Measurements from ENCODE around the gene NPIPB8.
"Not testable (repeated sequence)": the region's sequence is repeated elsewhere in the genome, so short reads cannot be mapped to it uniquely, and the experiment has no call there.

Gene NPIPB8

DNA sequence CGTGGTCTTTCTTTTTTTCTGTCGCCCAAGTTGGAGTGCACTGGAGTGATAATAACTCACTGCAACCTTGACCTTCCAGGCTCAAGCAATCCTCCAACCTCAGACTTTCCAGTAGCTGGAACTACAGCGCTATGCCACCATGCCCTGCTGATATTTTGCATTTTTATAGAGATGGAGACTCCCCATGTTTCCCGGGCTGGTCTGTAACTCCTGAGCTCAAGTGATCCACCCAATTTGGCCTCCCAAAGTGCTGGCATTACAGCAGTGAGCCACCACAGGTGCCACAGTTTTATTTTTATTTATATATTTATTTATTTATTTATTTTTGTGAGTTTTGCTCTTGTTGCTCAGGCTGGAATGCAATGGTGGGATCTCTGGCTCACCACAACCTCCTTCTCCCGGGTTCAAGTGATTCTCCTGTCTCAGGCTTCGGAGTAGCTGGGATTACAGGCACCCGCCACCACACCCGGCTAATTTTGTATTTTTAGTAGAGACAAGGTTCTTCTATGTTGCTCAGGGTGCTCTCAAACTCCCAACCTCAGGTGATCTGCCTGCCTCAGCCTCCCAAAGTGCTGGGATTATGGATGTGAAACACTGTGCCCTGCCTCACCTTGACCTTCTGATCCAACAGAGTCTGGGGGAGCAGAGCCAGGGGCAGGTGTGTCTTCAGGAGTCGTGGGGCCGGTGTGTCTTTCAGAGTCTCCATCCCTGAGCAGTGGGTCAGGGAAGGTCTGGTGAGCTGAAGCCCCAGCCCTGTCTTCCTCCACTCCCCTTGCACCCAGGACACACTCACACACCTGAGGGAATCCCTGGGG lies 30.0 kb upstream of the NPIPB8 start:
- not testable (repeated sequence) for DNase-seq

- DNase-seq = not testable (repeated sequence)
These were observed 29.4 kb upstream of the NPIPB8 start for GRCh38 chr16:28608496-28608808.

GRCh38 chr16:28608867-28609596 lies 28.8 kb upstream of the NPIPB8 start:
- DNase-seq = not testable (repeated sequence)

DNA sequence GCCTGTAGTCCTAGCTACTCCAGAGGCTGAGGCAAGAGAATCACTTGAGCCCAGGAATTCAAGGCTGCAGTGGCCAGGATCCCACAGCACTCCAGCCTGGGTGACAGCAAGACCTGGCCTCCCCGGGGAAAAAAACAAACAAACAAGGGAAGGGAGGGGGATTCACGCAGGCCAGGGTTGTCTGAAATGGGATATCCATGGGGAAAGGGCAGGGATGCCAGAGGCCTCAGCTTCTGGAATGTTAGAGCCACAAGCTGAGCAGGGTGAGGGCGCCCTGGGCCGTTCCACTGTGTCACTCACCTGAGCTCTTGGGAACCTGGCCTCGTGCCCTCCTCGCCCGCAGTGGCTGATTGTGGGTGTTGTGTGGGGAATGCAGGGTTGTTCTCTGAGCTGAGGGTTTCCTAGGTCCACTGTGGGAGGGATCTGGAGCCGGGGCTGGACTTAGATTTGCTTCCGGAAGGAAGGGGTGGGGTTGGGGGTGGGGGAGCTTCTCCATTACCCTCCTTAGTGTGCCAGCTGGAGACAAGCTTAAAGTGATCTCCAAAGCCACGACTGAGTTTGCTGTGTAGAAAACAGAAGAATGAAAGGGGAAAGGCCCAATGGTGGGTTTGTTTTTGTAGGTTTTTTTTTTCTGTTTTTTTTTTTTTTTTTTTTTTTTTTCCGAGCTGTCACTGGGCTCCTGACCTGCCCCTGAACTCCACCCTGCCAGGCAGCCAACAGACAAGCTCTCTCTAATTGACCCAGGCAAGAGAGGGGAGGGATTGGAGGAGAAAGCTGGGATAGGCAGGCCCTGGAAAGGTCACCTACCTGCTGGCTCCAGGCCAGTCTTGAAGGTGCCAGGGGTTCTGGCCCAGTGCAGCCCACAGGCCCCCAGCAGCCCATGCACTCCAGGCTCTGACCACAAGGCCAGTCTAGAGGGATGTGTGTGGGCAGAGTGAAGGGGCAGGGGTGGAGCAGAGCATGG lies 28.0 kb upstream of the NPIPB8 start, which contains the start of gene SULT1A1:
TSS of gene SULT1A1 (minus strand) at position 414 of the 964 bp plus-strand sequence. CDS start 1,189 bp downstream, outside the sequence.
- no peak for DNase-seq

DNA sequence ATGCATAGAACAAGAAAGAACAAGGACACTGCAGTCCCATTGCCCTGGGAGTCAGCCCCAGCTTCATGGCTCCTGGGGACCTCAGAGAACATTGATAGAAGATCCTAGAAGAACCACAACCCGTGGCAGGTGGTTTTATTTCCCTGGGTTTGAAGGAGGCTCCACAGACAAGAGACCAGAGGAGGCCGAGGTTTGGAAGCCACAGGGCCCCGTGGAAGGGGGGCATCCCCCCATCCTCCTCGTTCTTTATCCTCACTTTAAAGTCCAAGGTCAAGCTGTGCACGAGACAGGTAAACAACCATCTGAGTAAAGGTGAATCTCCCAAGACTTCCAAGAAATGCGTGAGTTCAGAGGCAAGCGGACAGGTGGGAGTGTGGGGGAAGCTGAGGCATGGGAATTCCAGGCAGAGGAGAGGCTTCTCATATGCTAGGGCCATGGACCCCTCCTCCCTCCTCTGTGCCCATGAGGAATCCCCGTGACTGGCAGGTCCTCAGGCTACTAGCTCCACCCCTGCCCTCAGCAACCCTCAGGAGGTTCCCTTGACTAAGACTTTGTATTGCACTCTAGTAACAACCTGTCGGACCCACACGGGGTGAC lies 27.2 kb upstream of the NPIPB8 start:
- DNase-seq = no peak

DNA sequence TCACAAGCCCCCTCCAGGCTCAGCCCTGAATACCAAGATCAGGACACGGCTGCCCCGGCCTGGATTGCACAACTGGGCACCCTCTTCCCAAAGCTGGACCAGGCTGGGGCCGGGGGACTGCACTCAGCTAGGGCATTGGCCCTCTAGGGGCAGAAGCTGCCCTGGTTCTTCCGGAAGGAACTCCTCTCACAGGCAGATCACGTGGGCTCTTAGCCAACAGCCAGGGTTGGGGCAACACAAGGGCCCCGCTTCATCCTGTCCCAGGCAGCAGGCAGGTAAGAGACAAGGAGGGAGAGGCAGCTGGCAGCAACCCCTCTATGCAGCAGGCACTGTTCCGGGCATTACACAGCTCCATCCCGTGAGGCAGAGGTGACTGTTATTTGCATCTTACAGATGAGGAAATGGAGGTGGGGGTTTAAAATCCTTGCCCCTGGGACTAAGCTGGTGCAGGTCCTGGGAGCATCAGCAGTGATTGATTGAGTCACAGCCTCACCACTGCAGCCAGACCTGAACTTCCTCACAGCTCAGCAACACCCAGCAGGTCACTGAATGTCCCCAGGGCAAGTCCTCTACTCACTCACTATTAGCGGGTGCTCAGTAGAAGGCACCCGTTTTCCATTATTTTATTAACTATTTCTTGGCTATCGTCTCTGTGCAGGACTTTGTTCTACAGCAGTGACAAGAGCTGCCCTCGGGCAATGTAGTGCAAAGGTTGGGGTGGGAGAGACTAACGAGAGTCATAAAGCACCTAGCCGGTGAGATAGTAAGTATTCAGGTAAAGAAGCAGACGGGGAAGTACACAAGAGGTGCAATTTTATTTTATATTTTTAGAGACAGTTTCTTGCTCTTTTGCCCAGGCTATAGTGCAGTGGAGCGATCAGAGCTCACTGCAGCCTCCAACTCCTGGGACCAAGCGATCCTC lies 25.2 kb upstream of the NPIPB8 start:
- not testable (repeated sequence) for DNase-seq

GRCh38 chr16:28613912-28614311 lies 24.0 kb upstream of the NPIPB8 start:
- not testable (repeated sequence) for DNase-seq

DNA sequence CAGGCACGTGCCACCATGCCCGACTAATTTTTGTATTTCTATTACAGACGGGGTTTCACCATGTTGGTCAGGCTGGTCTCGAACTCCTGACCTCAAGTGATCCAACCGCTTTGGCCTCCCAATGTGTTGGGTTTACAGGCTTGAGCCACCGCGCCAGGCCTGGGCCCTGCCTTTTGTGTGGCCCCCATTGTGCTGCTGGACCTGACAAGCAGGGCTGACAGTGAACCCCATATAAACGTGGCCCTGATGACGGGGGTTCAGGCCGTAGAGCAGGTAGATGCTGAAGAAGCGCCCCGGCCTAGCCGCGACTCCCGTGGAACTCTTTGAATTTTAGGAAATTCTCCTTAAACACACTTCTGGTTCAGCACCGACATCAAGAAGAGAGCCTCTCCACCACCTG lies 23.3 kb upstream of the NPIPB8 start:
- not testable (repeated sequence) for DNase-seq

DNA sequence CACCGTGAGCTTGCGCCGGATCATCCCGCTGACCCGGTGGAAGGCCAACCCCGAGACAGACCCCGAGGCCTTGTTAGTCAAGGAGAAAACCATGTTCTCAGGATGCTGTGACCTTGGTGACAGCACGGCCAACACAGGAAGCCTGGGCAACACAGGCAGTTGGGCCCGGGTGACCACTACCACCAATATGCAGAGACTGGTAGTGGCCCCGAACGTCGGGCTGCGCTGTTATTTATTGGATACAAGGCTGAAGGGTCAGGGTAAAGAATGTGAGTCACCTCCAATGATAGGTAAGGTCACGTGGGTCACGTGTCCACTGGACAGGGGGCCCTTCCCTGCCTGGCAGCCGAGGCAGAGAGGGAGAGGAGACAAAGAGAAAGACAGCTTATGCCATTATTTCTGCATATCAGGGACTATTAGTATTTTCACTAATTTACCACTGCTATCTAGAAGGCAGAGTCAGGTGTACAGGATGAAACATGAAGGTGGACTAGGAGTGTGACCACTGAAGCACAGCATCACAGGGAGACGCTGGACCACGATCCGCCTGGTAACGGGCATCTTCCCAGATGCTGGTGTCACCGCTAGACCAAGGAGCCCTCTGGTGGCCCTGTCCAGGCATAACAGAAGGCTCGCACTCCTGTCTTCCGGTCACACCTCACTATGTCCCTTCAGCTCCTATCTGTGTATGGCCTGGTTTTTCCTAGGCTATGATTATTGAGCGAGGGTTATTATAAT lies 22.2 kb upstream of the NPIPB8 start:
- peak; percentile 20 for DNase-seq

- not testable (repeated sequence) for DNase-seq
These were observed 21.7 kb upstream of the NPIPB8 start for GRCh38 chr16:28616224-28616577.

GRCh38 chr16:28616636-28617035 lies 21.2 kb upstream of the NPIPB8 start:
- DNase-seq = no peak

GRCh38 chr16:28617874-28618273 lies 20.0 kb upstream of the NPIPB8 start:
- no peak for DNase-seq

DNA sequence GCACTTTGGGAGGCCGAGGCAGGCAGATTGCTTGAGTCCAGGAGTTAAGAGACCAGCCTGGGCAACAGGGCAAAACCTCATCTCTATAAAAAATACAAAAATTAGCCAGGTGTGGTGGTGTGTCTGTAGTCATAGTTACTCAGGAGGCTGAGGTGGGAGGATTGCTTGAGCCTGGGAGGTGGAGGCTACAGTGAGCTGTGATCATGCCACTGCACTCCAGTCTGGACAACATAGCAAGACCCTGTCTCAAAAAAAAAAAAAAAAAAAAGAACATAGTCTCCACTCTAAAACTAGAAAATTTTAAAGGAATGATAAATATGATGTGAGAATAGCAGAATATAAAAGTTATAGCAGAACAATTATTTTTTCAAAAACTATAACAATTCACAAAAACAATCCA lies 17.5 kb upstream of the NPIPB8 start:
- not testable (repeated sequence) for DNase-seq

- DNase-seq = no peak
These were observed 16.2 kb upstream of the NPIPB8 start for GRCh38 chr16:28621481-28622155.

- not testable (repeated sequence) for DNase-seq
These were observed 15.2 kb upstream of the NPIPB8 start for GRCh38 chr16:28622532-28623171.

- peak; percentile 43 for DNase-seq
These were observed 14.6 kb upstream of the NPIPB8 start for GRCh38 chr16:28623172-28623711.

DNA sequence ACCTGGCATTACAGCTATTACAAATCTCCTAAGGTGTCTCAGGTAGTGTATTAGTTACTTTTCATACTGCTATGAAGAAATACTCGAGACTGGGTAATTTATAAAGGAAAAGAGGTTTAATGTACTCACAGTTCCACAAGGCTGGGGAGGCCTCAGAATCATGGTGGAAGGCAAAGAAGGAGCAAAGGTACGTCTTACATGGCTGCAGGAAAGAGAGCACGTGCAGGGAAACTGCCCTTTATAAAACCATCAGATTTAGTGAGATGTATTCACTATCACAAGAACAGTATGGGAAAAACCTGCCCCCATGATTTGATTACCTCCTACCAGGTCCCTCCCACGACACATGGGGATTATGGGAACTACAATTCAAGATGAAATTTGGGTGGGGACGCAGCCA lies 7.0 kb upstream of the NPIPB8 start:
- not testable (repeated sequence) for DNase-seq

DNA sequence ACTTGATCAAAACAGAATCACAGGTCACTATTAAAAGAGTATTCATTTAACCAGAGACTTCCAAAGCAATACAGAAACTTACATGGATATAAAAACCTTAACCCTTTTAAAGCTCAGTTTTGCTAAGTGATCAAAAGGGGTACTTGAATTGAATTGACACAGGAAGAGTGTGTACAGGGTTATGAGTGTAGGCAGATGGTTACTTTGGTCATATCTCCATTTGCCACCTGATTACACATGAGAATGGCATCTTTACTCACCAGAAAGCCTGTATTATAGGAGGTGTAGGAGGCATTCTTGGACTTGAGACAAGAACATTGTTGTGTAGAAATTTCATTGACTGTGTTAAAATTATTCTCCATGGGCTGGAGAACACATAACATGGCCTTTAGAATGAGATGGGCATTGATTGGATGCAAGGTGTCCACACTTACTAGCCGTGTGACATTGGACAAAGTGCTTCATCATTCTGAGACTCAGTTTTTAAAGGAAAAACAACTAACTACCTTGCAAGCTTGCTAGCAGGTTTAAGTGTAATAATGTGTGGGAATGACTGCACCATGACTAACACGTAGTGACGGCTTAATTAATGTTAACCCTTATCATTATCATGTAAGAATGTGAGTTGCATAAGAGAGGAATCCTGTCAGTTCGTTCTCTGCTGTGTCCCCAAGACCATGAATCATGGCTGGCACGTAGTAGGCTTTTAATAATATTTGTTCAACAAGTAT lies 1.6 kb upstream of the NPIPB8 start:
- not testable (repeated sequence) for DNase-seq

DNA sequence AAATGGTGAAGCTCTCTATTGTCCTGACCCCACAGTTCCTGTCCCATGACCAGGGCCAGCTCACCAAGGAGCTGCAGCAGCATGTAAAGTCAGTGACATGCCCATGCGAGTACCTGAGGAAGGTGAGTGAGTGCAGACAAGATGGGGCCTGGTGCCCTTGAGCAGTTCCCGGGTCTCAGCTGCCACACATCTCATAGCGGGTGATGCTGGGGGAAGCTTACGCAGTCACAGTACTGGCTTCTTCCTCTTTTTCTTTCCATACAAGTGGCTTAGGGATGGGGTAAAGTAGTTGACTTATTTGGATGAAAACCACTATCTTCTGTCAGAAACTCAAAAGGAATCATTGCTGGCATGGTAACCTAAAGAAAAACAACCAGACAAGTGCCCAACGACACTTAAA lies 494 bp downstream of the NPIPB8 start:
- not testable (repeated sequence) for DNase-seq
